Measurements from ENCODE around the gene RAB7A.
"Not testable (repeated sequence)": the region's sequence is repeated elsewhere in the genome, so short reads cannot be mapped to it uniquely, and the experiment has no call there.

RAB7A gene

GRCh38 chr3:128823631-128824030 lies 97.6 kb downstream of the RAB7A start:
- Mint-ChIP-seq H3K9me3 (no peaks in the 10 kb centered on the region), H3K36me3 (ENCODE audit: low read depth) (peaks cover 14% of the 10 kb centered on the region), H3K4me1 (peaks cover 25% of the 10 kb centered on the region), H3K27me3 (ENCODE audit: low read depth) (no peaks in the 10 kb centered on the region), H3K4me3 (no peak overlapping the region), H3K27ac (peak overlapping the region; percentile 41 to 69 (median 68))
- TF ChIP-seq CTCF (IDR thresholded peaks at IDR 0.05; ENCODE audit: unreplicated experiment in 3 of 3): no peak

- TF ChIP-seq CTCF (IDR thresholded peaks at IDR 0.05; ENCODE audit: unreplicated experiment in 3 of 3): no peak
- H3K9me3 Mint-ChIP-seq: no peaks in the 10 kb centered on the region
- peak overlapping the region; percentile 41 to 69 (median 68) for H3K27ac Mint-ChIP-seq
- peaks cover 25% of the 10 kb centered on the region for H3K4me1 Mint-ChIP-seq
- H3K36me3 Mint-ChIP-seq (ENCODE audit: low read depth): peaks cover 8% of the 10 kb centered on the region
- H3K27me3 Mint-ChIP-seq (ENCODE audit: low read depth): no peaks in the 10 kb centered on the region
- H3K4me3 Mint-ChIP-seq: peak overlapping the region in 1 of 3 experiments; percentile 73
These were observed 98.3 kb downstream of the RAB7A start for GRCh38 chr3:128824132-128824850.

GRCh38 chr3:128825117-128825725 lies 99.2 kb downstream of the RAB7A start:
- Mint-ChIP-seq H3K9me3 (no peaks in the 10 kb centered on the region), H3K27me3 (ENCODE audit: low read depth) (no peaks in the 10 kb centered on the region), H3K4me3 (peak overlapping the region in 1 of 3 experiments; percentile 63), H3K27ac (peak overlapping the region in 1 of 3 experiments; percentile 62), H3K4me1 (peaks cover 25% of the 10 kb centered on the region), H3K36me3 (ENCODE audit: low read depth) (peaks cover 4% of the 10 kb centered on the region)
- no peak for TF ChIP-seq CTCF (IDR thresholded peaks at IDR 0.05; ENCODE audit: unreplicated experiment in 3 of 3)

- not testable (repeated sequence) for H3K27ac Mint-ChIP-seq
These were observed 103.1 kb downstream of the RAB7A start for GRCh38 chr3:128829087-128829486.

GRCh38 chr3:128829925-128830625 lies 104.1 kb downstream of the RAB7A start:
- H3K27ac Mint-ChIP-seq; H3K36me3 Mint-ChIP-seq (ENCODE audit: low read depth); H3K27me3 Mint-ChIP-seq (ENCODE audit: low read depth); H3K9me3 Mint-ChIP-seq; H3K4me3 Mint-ChIP-seq; H3K4me1 Mint-ChIP-seq: not testable (repeated sequence)

More at GRCh38 chr3:128829087-128829486, 103.1 kb downstream of the RAB7A start:
- H3K27me3 Mint-ChIP-seq (ENCODE audit: low read depth); H3K9me3 Mint-ChIP-seq; H3K4me3 Mint-ChIP-seq; H3K36me3 Mint-ChIP-seq (ENCODE audit: low read depth): not testable (repeated sequence)
- peaks cover 13% of the 10 kb centered on the region for H3K4me1 Mint-ChIP-seq

- H3K36me3 Mint-ChIP-seq (ENCODE audit: low read depth); H3K9me3 Mint-ChIP-seq; H3K27me3 Mint-ChIP-seq (ENCODE audit: low read depth); H3K27ac Mint-ChIP-seq; H3K4me3 Mint-ChIP-seq; H3K4me1 Mint-ChIP-seq: not testable (repeated sequence)
These were observed 104.8 kb downstream of the RAB7A start for GRCh38 chr3:128830762-128831161.

GRCh38 chr3:128832979-128833378 lies 107.0 kb downstream of the RAB7A start:
- not testable (repeated sequence) for H3K9me3 Mint-ChIP-seq; H3K27me3 Mint-ChIP-seq (ENCODE audit: low read depth); H3K4me1 Mint-ChIP-seq; H3K4me3 Mint-ChIP-seq; H3K27ac Mint-ChIP-seq; H3K36me3 Mint-ChIP-seq (ENCODE audit: low read depth)

Measured in nephron (organoid).